ENCODE measurements around the gene SLC12A7. TPM values are rescaled to one million over a fixed set of nuclear protein-coding genes. Genes with fewer than 3 reads are reported as not detected.

Gene SLC12A7
- total RNA-seq, 1 donor from 2014 or later = 24.5 TPM

GRCh38 chr5:1041225-1042143, 70.4 kb downstream of the SLC12A7 start:
- Mint-ChIP-seq H3K9me3 (ENCODE audit: unreplicated experiment) (peaks cover 19% of the 10 kb centered on the region), H3K4me1 (ENCODE audit: unreplicated experiment) (no peaks in the 10 kb centered on the region), H3K36me3 (ENCODE audit: low read depth, unreplicated experiment) (peaks cover 27% of the 10 kb centered on the region), H3K27ac (ENCODE audit: unreplicated experiment) (no peak overlapping the region), H3K27me3 (ENCODE audit: unreplicated experiment) (peaks cover 22% of the 10 kb centered on the region), H3K4me3 (ENCODE audit: unreplicated experiment) (no peak overlapping the region)
- no peak for TF ChIP-seq CTCF (IDR thresholded peaks at IDR 0.05; ENCODE audit: unreplicated experiment)
- no peak for DNase-seq (ENCODE audit: low spot score)

- TF ChIP-seq CTCF (IDR thresholded peaks at IDR 0.05; ENCODE audit: unreplicated experiment) = no peak
- no peak for DNase-seq (ENCODE audit: low spot score)
Measured at GRCh38 chr5:1040571-1040970, 71.3 kb downstream of the SLC12A7 start.

GRCh38 chr5:1039706-1040260, 72.1 kb downstream of the SLC12A7 start:
- TF ChIP-seq CTCF (IDR thresholded peaks at IDR 0.05; ENCODE audit: unreplicated experiment) = no peak
- peaks cover 23% of the 10 kb centered on the region for H3K27me3 Mint-ChIP-seq (ENCODE audit: unreplicated experiment)
- peaks cover 28% of the 10 kb centered on the region for H3K36me3 Mint-ChIP-seq (ENCODE audit: low read depth, unreplicated experiment)
- no peaks in the 10 kb centered on the region for H3K4me1 Mint-ChIP-seq (ENCODE audit: unreplicated experiment)
- H3K4me3 Mint-ChIP-seq (ENCODE audit: unreplicated experiment) = no peak overlapping the region
- H3K27ac Mint-ChIP-seq (ENCODE audit: unreplicated experiment) = no peak overlapping the region
- H3K9me3 Mint-ChIP-seq (ENCODE audit: unreplicated experiment) = peaks cover 19% of the 10 kb centered on the region
- DNase-seq (ENCODE audit: low spot score) = no peak

More at GRCh38 chr5:1040571-1040970, 71.3 kb downstream of the SLC12A7 start:
- peaks cover 19% of the 10 kb centered on the region for H3K9me3 Mint-ChIP-seq (ENCODE audit: unreplicated experiment)
- peaks cover 19% of the 10 kb centered on the region for H3K27me3 Mint-ChIP-seq (ENCODE audit: unreplicated experiment)
- no peak overlapping the region for H3K27ac Mint-ChIP-seq (ENCODE audit: unreplicated experiment)
- no peaks in the 10 kb centered on the region for H3K4me1 Mint-ChIP-seq (ENCODE audit: unreplicated experiment)
- H3K4me3 Mint-ChIP-seq (ENCODE audit: unreplicated experiment) = no peak overlapping the region
- peaks cover 27% of the 10 kb centered on the region for H3K36me3 Mint-ChIP-seq (ENCODE audit: low read depth, unreplicated experiment)

GRCh38 chr5:1039210-1039548, 72.7 kb downstream of the SLC12A7 start:
- Mint-ChIP-seq H3K27ac (ENCODE audit: unreplicated experiment) (no peak overlapping the region), H3K9me3 (ENCODE audit: unreplicated experiment) (peaks cover 19% of the 10 kb centered on the region), H3K27me3 (ENCODE audit: unreplicated experiment) (peaks cover 19% of the 10 kb centered on the region), H3K36me3 (ENCODE audit: low read depth, unreplicated experiment) (peaks cover 22% of the 10 kb centered on the region), H3K4me3 (ENCODE audit: unreplicated experiment) (no peak overlapping the region), H3K4me1 (ENCODE audit: unreplicated experiment) (no peaks in the 10 kb centered on the region)
- no peak for TF ChIP-seq CTCF (IDR thresholded peaks at IDR 0.05; ENCODE audit: unreplicated experiment)
- no peak for DNase-seq (ENCODE audit: low spot score)
